Epithelial cell of prostate (primary cell): ENCODE measurements around the gene MAN1B1.

Experiments
- DNase-seq: peaks from one replicate; pipeline ENCODE4 v3.0.0-alpha.2; 2011; ENCODE audit warnings: low read depth, low spot score
- H3K27ac ChIP-seq: fragments of 450-650 bp; 2 replicates; pipeline ENCODE4 v1.5.1; 2017; ENCODE audit warnings: mild to moderate bottlenecking

MAN1B1 gene

GRCh38 chr9:137086531-137087408, at the start of gene MAN1B1:
Gene MAN1B1 (plus strand): TSS chr9:137086985. CDS start chr9:137087000, 15 bp downstream.
- peak; percentile 96 for DNase-seq
- H3K27ac ChIP-seq, result peak within 1 kb of the TSS; percentile 87

GRCh38 chr9:137037035-137037434, 49.8 kb upstream of the MAN1B1 start:
- no peak overlapping the region for H3K27ac ChIP-seq

GRCh38 chr9:137037483-137037882, 49.3 kb upstream of the MAN1B1 start:
- no peak for DNase-seq
- H3K27ac ChIP-seq, result no peak overlapping the region

More at GRCh38 chr9:137037035-137037434, 49.8 kb upstream of the MAN1B1 start:
- DNase-seq, result no peak

GRCh38 chr9:137038916-137039315, 47.9 kb upstream of the MAN1B1 start:
- no peak overlapping the region for H3K27ac ChIP-seq
- DNase-seq, result no peak

GRCh38 chr9:137039611-137040366, 47.0 kb upstream of the MAN1B1 start:
- H3K27ac ChIP-seq, result no peak overlapping the region
- DNase-seq, result no peak

- no peak for DNase-seq
- H3K27ac ChIP-seq, result no peak overlapping the region
Measured at GRCh38 chr9:137040568-137040967, 46.2 kb upstream of the MAN1B1 start.

- H3K27ac ChIP-seq, result no peak overlapping the region
- DNase-seq, result no peak
Measured at GRCh38 chr9:137041124-137041523, 45.7 kb upstream of the MAN1B1 start.

GRCh38 chr9:137042751-137043727, 43.7 kb upstream of the MAN1B1 start:
- no peak overlapping the region for H3K27ac ChIP-seq
- DNase-seq, result no peak

- no peak for DNase-seq
- no peak overlapping the region for H3K27ac ChIP-seq
Measured at GRCh38 chr9:137044037-137044436, 42.7 kb upstream of the MAN1B1 start.

GRCh38 chr9:137044502-137045177, 42.1 kb upstream of the MAN1B1 start:
- H3K27ac ChIP-seq, result no peak overlapping the region
- no peak for DNase-seq

- DNase-seq, result no peak
- H3K27ac ChIP-seq, result peak overlapping the region; percentile 41
Measured at GRCh38 chr9:137045294-137046087, 41.3 kb upstream of the MAN1B1 start.

GRCh38 chr9:137046088-137046787, 40.5 kb upstream of the MAN1B1 start, which contains the start of gene NPDC1:
Gene NPDC1 (minus strand): TSS chr9:137046177. CDS start chr9:137045989, 188 bp downstream.
- DNase-seq, result no peak
- peak within 1 kb of the TSS; percentile 41 for H3K27ac ChIP-seq

GRCh38 chr9:137048655-137049543, 37.9 kb upstream of the MAN1B1 start:
- no peak overlapping the region for H3K27ac ChIP-seq
- DNase-seq, result no peak

GRCh38 chr9:137049544-137050449, 37.0 kb upstream of the MAN1B1 start:
- no peak for DNase-seq
- H3K27ac ChIP-seq, result no peak overlapping the region

GRCh38 chr9:137050570-137050969, 36.2 kb upstream of the MAN1B1 start:
- H3K27ac ChIP-seq, result no peak overlapping the region
- DNase-seq, result no peak

- H3K27ac ChIP-seq, result no peak overlapping the region
- DNase-seq, result no peak
Measured at GRCh38 chr9:137051145-137051724, 35.5 kb upstream of the MAN1B1 start.
